ENCODE data around the gene CD274. TPM values are rescaled to one million over a fixed set of nuclear protein-coding genes. Genes with fewer than 3 reads are reported as not detected.

CD274 gene
- polyA plus RNA-seq, 1 donor from 2014 or later, result 0.16 TPM

DNA sequence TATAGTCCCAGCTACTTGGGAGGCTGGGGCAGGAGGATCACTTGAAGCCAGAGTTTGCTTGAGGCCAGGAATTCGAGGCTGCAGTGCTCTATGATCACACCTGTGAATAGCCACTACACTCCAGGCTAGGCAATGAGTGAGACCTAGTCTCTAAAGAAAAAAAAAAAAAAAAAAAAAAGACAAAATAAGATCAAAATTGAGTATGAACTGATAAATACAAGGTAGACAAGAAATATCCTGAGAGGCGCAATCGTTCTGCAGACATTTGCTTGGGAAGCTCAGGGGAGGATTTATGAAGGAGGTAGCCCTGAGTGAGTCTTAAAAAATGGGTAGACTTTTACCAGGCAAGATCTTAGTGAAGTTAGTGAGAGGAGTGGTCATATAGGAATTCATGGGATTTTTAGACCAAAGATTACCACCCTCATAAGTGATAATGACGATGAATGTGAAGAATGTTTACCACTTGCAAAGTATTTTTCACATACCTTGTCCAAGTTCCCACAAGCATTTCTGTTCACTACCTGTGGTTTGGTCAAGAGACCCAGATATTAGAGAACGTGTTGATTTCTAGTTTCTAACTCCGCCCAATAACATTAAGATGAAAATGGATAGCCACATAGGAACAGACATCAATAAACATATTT, 64.4 kb downstream of the CD274 start:
- Histone ChIP-seq H3K9me3 (ENCODE audit: low read length) (no peaks in the 10 kb centered on the region), H3F3A (ENCODE audit: insufficient read depth, low read length, poor library complexity, severe bottlenecking) (no peaks in the 10 kb centered on the region), H3K4me2 (ENCODE audit: low read length) (no peak overlapping the region), H3K9me2 (ENCODE audit: insufficient read depth, low read length) (no peaks in the 10 kb centered on the region), H3K27me3 (ENCODE audit: insufficient read depth, low read depth, low read length) (no peaks in the 10 kb centered on the region), H3K9ac (ENCODE audit: low read length) (no peak overlapping the region), H3K27ac (ENCODE audit: low read length) (no peak overlapping the region), H4K20me1 (ENCODE audit: insufficient read depth) (no peaks in the 10 kb centered on the region), H3K36me3 (ENCODE audit: insufficient read depth, low read length) (no peaks in the 10 kb centered on the region), H2AFZ (ENCODE audit: low read depth, low read length) (no peak overlapping the region), H3K4me3 (ENCODE audit: low read length) (no peak overlapping the region), H3K79me2 (replicated peaks; ENCODE audit: insufficient read depth, low read length) (no peaks in the 10 kb centered on the region)
- no peak for TF ChIP-seq POLR2AphosphoS5 (IDR thresholded peaks at IDR 0.05)
- no peak for TF ChIP-seq EP300 (conservative IDR thresholded peaks at IDR 0.05; ENCODE audit: poor library complexity, severe bottlenecking)
- TF ChIP-seq EZH2 (IDR thresholded peaks at IDR 0.05; ENCODE audit: borderline replicate concordance, insufficient read depth, low read length, poor library complexity, severe bottlenecking), result no peak
- TF ChIP-seq RAD21 (conservative IDR thresholded peaks at IDR 0.05), result no peak
- TF ChIP-seq MXI1 (conservative IDR thresholded peaks at IDR 0.05; ENCODE audit: poor library complexity, severe bottlenecking), result no peak
- TF ChIP-seq REST (IDR thresholded peaks at IDR 0.05; ENCODE audit: borderline replicate concordance), result no peak
- no peak for TF ChIP-seq SMC3 (conservative IDR thresholded peaks at IDR 0.05; ENCODE audit: poor library complexity)
- no peak for TF ChIP-seq CTCF (IDR thresholded peaks at IDR 0.05; ENCODE audit: poor library complexity, severe bottlenecking)
- no peak for TF ChIP-seq TAF1 (IDR thresholded peaks at IDR 0.05; ENCODE audit: low read depth)

GRCh38 chr9:5515261-5515650, 64.9 kb downstream of the CD274 start:
- Histone ChIP-seq H3K36me3 (ENCODE audit: insufficient read depth, low read length) (no peaks in the 10 kb centered on the region), H3K79me2 (replicated peaks; ENCODE audit: insufficient read depth, low read length) (no peaks in the 10 kb centered on the region), H3K9me3 (ENCODE audit: low read length) (no peaks in the 10 kb centered on the region), H3K9ac (ENCODE audit: low read length) (no peak overlapping the region), H3K27me3 (ENCODE audit: insufficient read depth, low read depth, low read length) (no peaks in the 10 kb centered on the region), H3K9me2 (ENCODE audit: insufficient read depth, low read length) (no peaks in the 10 kb centered on the region), H3K4me2 (ENCODE audit: low read length) (no peak overlapping the region), H3K27ac (ENCODE audit: low read length) (no peak overlapping the region), H3F3A (ENCODE audit: insufficient read depth, low read length, poor library complexity, severe bottlenecking) (no peaks in the 10 kb centered on the region), H4K20me1 (ENCODE audit: insufficient read depth) (no peaks in the 10 kb centered on the region), H2AFZ (ENCODE audit: low read depth, low read length) (no peak overlapping the region), H3K4me3 (ENCODE audit: low read length) (no peak overlapping the region)
- TF ChIP-seq RAD21 (conservative IDR thresholded peaks at IDR 0.05), result no peak
- no peak for TF ChIP-seq EP300 (conservative IDR thresholded peaks at IDR 0.05; ENCODE audit: poor library complexity, severe bottlenecking)
- no peak for TF ChIP-seq CTCF (IDR thresholded peaks at IDR 0.05; ENCODE audit: poor library complexity, severe bottlenecking)
- no peak for TF ChIP-seq MXI1 (conservative IDR thresholded peaks at IDR 0.05; ENCODE audit: poor library complexity, severe bottlenecking)
- no peak for TF ChIP-seq POLR2AphosphoS5 (IDR thresholded peaks at IDR 0.05)
- TF ChIP-seq TAF1 (IDR thresholded peaks at IDR 0.05; ENCODE audit: low read depth), result no peak
- no peak for TF ChIP-seq REST (IDR thresholded peaks at IDR 0.05; ENCODE audit: borderline replicate concordance)
- TF ChIP-seq EZH2 (IDR thresholded peaks at IDR 0.05; ENCODE audit: borderline replicate concordance, insufficient read depth, low read length, poor library complexity, severe bottlenecking), result no peak
- TF ChIP-seq SMC3 (conservative IDR thresholded peaks at IDR 0.05; ENCODE audit: poor library complexity), result no peak

All from neural cell (in vitro differentiated cells).